AG20443 (cell line): ENCODE results near the gene GAS7.

Experiments
- DNase-seq: peaks from one replicate; pipeline ENCODE4 v3.0.0; 2012; ENCODE audit warnings: low spot score, mixed read lengths

Gene GAS7

GRCh38 chr17:10135539-10136257, 62.7 kb downstream of the GAS7 start:
- peak; percentile 65 for DNase-seq

- no peak for DNase-seq
These were observed 67.7 kb downstream of the GAS7 start for GRCh38 chr17:10130677-10131076.

GRCh38 chr17:10130263-10130662, 68.1 kb downstream of the GAS7 start:
- DNase-seq, result no peak

- peak; percentile 94 for DNase-seq
These were observed 70.5 kb downstream of the GAS7 start for GRCh38 chr17:10127819-10128425.

- DNase-seq, result peak; percentile 52
These were observed 71.5 kb downstream of the GAS7 start for GRCh38 chr17:10126616-10127501.

GRCh38 chr17:10126276-10126615, 72.2 kb downstream of the GAS7 start:
- DNase-seq, result no peak

- peak; percentile 35 for DNase-seq
These were observed 72.7 kb downstream of the GAS7 start for GRCh38 chr17:10125531-10126275.

- no peak for DNase-seq
These were observed 75.3 kb downstream of the GAS7 start for GRCh38 chr17:10123093-10123492.

GRCh38 chr17:10121971-10122707, 76.3 kb downstream of the GAS7 start:
- no peak for DNase-seq

GRCh38 chr17:10120749-10121148, 77.7 kb downstream of the GAS7 start:
- DNase-seq, result no peak

- DNase-seq, result no peak
These were observed 78.3 kb downstream of the GAS7 start for GRCh38 chr17:10120109-10120485.

GRCh38 chr17:10119203-10120108, 79.0 kb downstream of the GAS7 start:
- DNase-seq, result no peak

- DNase-seq, result no peak
These were observed 79.6 kb downstream of the GAS7 start for GRCh38 chr17:10118788-10119130.

GRCh38 chr17:10117581-10118001, 80.8 kb downstream of the GAS7 start:
- DNase-seq, result no peak

GRCh38 chr17:10116753-10117420, 81.5 kb downstream of the GAS7 start:
- DNase-seq, result no peak

- no peak for DNase-seq
These were observed 82.1 kb downstream of the GAS7 start for GRCh38 chr17:10116267-10116666.

- DNase-seq, result no peak
These were observed 82.9 kb downstream of the GAS7 start for GRCh38 chr17:10115536-10115932.

- DNase-seq, result peak; percentile 93
These were observed 83.4 kb downstream of the GAS7 start for GRCh38 chr17:10114931-10115535.

GRCh38 chr17:10112962-10113361, 85.4 kb downstream of the GAS7 start:
- DNase-seq, result no peak
